H1 (cell line): ENCODE results near the gene TOP3B. TPM values are rescaled to one million over a fixed set of nuclear protein-coding genes. Genes with fewer than 3 reads are reported as not detected.

Source experiments
- HDAC2 ChIP-seq, 2 experiments: fragments of 300-600 bp in 1 of 2; sonication (generic) in 1 of 2; IDR thresholded peaks; 2 replicates each; pipeline ENCODE4 v1.6.1; 2011 to 2012; ENCODE audit warnings: low read depth in 2 of 2, low read length in 2 of 2, mild to moderate bottlenecking in 2 of 2, moderate library complexity in 2 of 2, borderline replicate concordance in 1 of 2, inconsistent platforms in 1 of 2
- JUN ChIP-seq: IDR thresholded peaks from 2 replicates; pipeline ENCODE4 v1.6.1; 2011; ENCODE audit warnings: low read depth, mild to moderate bottlenecking, improper control_type of control experiment, low read length
- KDM4A ChIP-seq: IDR thresholded peaks from one replicate; pipeline ENCODE4 v1.7.1; 2012; ENCODE audit warnings: low read depth, mild to moderate bottlenecking, moderate library complexity, low read length, inconsistent platforms; ENCODE audit not compliant: severe bottlenecking
- SIN3A ChIP-seq, 2 experiments: IDR thresholded peaks in 1 of 2; conservative IDR thresholded peaks in 1 of 2; 2 replicates each; pipeline ENCODE4 v1.6.1; 2011 to 2012; ENCODE audit warnings: low read length in 2 of 2, improper control_type of control experiment in 1 of 2, low read depth in 1 of 2, mild to moderate bottlenecking in 1 of 2
- SIRT6 ChIP-seq: IDR thresholded peaks from one replicate; pipeline ENCODE4 v1.7.1; 2012; ENCODE audit warnings: low read length, inconsistent platforms
- TAF1 ChIP-seq: IDR thresholded peaks from 2 replicates; pipeline ENCODE4 v1.6.1; 2011; ENCODE audit warnings: mild to moderate bottlenecking, low read depth, low read length
- TEAD4 ChIP-seq: IDR thresholded peaks from 2 replicates; pipeline ENCODE4 v1.6.1; 2012; ENCODE audit warnings: low read depth, low read length, inconsistent platforms, mixed read lengths
- polyA plus RNA-seq, 7 experiments: library from polyadenylated mRNA; depleted of rRNA in 3 of 7; stranded (reverse) in 5 of 7; unstranded in 2 of 7; fragments of >200 nt in 5 of 7; fragments of 200-250 nt in 2 of 7; gene quantifications; 1 replicate in 5 of 7; 2 replicates in 1 of 7; 4 replicates in 1 of 7; pipeline versions ENCODE4 v1.2.1 to v1.2.3, GENCODE V29; 2011 to 2013; ENCODE audit warnings: missing spikeins in 2 of 7, mixed read lengths in 2 of 7
- total RNA-seq: library from RNA; stranded (reverse); fragmentation: NEBNext Ultra II Directional; extraction: Animal tissue kit (Norgen Biotek cat#: 25700); gene quantifications from 2 replicates; pipeline ENCODE4 v1.2.1, GENCODE V29; 2021
- TF ChIP-seq, protein P1 (sequence below): fragments of 300-600 bp; sonication (generic); IDR thresholded peaks from 2 replicates; pipeline ENCODE4 v1.7.1; 2012; ENCODE audit warnings: low read length, moderate library complexity, mild to moderate bottlenecking, inconsistent platforms; ENCODE audit not compliant: insufficient replicate concordance
- TF ChIP-seq, protein P2 (sequence below): IDR thresholded peaks from 2 replicates; pipeline ENCODE4 v1.6.1; 2011; ENCODE audit warnings: low read length, improper control_type of control experiment
- TF ChIP-seq, protein P3 (sequence below): IDR thresholded peaks from 2 replicates; pipeline ENCODE4 v1.6.1; 2011; ENCODE audit warnings: low read depth, mild to moderate bottlenecking, low read length; ENCODE audit not compliant: insufficient read depth

TOP3B gene
- total and polyA plus RNA-seq, 2 of the 8 experiments (the other 6 are each of a cell fraction or from before 2014, with no cell fraction given) = 30.4 to 52.8 TPM

DNA sequence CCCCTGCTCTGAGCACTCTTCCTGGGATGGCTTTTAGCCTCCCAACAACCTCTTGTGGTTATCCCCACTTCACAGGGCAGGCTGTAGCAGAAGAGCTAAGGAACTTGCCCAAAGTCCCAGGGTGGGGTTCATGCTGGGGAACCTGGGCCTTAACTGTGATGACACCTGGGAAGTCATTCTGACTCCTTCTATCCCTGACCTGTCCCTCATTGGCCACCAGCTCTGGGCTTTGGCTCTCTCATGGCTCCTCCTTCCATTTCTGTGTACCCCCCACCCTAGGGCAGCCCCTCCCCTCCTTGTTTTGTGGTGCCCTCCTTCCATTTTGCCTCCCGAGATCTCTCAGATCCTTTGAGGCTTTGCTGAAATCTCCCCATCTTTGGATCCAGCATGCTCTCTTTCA, 32.6 kb downstream of the TOP3B start (continued):
- TF ChIP-seq, protein P1, sequence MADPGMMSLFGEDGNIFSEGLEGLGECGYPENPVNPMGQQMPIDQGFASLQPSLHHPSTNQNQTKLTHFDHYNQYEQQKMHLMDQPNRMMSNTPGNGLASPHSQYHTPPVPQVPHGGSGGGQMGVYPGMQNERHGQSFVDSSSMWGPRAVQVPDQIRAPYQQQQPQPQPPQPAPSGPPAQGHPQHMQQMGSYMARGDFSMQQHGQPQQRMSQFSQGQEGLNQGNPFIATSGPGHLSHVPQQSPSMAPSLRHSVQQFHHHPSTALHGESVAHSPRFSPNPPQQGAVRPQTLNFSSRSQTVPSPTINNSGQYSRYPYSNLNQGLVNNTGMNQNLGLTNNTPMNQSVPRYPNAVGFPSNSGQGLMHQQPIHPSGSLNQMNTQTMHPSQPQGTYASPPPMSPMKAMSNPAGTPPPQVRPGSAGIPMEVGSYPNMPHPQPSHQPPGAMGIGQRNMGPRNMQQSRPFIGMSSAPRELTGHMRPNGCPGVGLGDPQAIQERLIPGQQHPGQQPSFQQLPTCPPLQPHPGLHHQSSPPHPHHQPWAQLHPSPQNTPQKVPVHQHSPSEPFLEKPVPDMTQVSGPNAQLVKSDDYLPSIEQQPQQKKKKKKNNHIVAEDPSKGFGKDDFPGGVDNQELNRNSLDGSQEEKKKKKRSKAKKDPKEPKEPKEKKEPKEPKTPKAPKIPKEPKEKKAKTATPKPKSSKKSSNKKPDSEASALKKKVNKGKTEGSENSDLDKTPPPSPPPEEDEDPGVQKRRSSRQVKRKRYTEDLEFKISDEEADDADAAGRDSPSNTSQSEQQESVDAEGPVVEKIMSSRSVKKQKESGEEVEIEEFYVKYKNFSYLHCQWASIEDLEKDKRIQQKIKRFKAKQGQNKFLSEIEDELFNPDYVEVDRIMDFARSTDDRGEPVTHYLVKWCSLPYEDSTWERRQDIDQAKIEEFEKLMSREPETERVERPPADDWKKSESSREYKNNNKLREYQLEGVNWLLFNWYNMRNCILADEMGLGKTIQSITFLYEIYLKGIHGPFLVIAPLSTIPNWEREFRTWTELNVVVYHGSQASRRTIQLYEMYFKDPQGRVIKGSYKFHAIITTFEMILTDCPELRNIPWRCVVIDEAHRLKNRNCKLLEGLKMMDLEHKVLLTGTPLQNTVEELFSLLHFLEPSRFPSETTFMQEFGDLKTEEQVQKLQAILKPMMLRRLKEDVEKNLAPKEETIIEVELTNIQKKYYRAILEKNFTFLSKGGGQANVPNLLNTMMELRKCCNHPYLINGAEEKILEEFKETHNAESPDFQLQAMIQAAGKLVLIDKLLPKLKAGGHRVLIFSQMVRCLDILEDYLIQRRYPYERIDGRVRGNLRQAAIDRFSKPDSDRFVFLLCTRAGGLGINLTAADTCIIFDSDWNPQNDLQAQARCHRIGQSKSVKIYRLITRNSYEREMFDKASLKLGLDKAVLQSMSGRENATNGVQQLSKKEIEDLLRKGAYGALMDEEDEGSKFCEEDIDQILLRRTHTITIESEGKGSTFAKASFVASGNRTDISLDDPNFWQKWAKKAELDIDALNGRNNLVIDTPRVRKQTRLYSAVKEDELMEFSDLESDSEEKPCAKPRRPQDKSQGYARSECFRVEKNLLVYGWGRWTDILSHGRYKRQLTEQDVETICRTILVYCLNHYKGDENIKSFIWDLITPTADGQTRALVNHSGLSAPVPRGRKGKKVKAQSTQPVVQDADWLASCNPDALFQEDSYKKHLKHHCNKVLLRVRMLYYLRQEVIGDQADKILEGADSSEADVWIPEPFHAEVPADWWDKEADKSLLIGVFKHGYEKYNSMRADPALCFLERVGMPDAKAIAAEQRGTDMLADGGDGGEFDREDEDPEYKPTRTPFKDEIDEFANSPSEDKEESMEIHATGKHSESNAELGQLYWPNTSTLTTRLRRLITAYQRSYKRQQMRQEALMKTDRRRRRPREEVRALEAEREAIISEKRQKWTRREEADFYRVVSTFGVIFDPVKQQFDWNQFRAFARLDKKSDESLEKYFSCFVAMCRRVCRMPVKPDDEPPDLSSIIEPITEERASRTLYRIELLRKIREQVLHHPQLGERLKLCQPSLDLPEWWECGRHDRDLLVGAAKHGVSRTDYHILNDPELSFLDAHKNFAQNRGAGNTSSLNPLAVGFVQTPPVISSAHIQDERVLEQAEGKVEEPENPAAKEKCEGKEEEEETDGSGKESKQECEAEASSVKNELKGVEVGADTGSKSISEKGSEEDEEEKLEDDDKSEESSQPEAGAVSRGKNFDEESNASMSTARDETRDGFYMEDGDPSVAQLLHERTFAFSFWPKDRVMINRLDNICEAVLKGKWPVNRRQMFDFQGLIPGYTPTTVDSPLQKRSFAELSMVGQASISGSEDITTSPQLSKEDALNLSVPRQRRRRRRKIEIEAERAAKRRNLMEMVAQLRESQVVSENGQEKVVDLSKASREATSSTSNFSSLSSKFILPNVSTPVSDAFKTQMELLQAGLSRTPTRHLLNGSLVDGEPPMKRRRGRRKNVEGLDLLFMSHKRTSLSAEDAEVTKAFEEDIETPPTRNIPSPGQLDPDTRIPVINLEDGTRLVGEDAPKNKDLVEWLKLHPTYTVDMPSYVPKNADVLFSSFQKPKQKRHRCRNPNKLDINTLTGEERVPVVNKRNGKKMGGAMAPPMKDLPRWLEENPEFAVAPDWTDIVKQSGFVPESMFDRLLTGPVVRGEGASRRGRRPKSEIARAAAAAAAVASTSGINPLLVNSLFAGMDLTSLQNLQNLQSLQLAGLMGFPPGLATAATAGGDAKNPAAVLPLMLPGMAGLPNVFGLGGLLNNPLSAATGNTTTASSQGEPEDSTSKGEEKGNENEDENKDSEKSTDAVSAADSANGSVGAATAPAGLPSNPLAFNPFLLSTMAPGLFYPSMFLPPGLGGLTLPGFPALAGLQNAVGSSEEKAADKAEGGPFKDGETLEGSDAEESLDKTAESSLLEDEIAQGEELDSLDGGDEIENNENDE = no peak
- TF ChIP-seq SIN3A (conservative IDR thresholded peaks at IDR 0.05 in 1 of 2, IDR thresholded peaks at IDR 0.05 in 1 of 2; ENCODE audit: low read depth in 1 of 2, low read length in 2 of 2) (no peak), HDAC2 (IDR thresholded peaks at IDR 0.05; ENCODE audit: borderline replicate concordance in 1 of 2, low read depth in 2 of 2, low read length in 2 of 2) (no peak), TEAD4 (no peak), TAF1 (no peak), JUN (no peak), KDM4A (no peak), SIRT6 (no peak)
- TF ChIP-seq, protein P2, sequence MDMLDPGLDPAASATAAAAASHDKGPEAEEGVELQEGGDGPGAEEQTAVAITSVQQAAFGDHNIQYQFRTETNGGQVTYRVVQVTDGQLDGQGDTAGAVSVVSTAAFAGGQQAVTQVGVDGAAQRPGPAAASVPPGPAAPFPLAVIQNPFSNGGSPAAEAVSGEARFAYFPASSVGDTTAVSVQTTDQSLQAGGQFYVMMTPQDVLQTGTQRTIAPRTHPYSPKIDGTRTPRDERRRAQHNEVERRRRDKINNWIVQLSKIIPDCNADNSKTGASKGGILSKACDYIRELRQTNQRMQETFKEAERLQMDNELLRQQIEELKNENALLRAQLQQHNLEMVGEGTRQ = no peak
- TF ChIP-seq, protein P3, sequence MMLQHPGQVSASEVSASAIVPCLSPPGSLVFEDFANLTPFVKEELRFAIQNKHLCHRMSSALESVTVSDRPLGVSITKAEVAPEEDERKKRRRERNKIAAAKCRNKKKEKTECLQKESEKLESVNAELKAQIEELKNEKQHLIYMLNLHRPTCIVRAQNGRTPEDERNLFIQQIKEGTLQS = no peak
